ENCODE results near the gene KRT15.
"Not testable (repeated sequence)": the region's sequence is repeated elsewhere in the genome, so short reads cannot be mapped to it uniquely, and the experiment has no call there.

The KRT15 gene

DNA sequence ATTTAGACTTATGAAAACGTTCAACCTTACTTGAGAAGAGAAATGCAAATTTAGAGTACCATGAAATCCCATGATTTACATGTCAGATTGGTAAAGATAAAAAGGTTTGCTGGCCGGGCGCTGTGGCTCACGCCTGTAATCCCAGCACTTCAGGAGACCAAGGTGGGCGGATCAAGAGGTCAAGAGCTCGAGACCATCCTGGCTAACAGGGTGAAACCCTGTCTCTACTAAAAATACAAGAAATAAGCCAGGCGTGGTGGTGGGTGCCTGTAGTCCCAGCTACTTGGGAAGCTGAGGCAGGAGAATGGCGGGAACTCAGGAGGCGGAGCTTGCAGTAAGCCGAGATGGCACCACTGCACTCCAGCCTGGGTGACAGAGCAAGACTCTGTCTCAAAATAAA is 24.1 kb upstream of the KRT15 start:
- not testable (repeated sequence) for DNase-seq (ENCODE audit: low read depth)

DNA sequence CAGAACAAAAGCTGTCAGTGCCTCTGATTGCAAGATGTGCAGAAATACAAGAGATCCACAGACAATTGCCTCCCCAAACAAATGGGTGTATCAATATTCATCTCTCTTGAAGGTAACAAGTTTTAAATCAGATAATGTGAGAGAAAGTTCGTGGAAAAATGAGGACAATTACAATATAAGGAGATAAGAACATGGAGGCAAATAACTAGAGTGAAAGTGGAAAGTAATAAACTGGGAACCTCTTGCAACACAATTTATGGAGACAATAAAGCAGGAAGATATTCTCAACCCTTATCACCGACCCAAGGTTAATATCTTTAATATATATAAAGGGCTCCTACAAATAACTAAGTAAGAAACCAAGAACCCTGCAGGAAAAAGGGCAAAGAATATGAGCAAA is 23.7 kb upstream of the KRT15 start:
- DNase-seq (ENCODE audit: low read depth) = no peak

DNA sequence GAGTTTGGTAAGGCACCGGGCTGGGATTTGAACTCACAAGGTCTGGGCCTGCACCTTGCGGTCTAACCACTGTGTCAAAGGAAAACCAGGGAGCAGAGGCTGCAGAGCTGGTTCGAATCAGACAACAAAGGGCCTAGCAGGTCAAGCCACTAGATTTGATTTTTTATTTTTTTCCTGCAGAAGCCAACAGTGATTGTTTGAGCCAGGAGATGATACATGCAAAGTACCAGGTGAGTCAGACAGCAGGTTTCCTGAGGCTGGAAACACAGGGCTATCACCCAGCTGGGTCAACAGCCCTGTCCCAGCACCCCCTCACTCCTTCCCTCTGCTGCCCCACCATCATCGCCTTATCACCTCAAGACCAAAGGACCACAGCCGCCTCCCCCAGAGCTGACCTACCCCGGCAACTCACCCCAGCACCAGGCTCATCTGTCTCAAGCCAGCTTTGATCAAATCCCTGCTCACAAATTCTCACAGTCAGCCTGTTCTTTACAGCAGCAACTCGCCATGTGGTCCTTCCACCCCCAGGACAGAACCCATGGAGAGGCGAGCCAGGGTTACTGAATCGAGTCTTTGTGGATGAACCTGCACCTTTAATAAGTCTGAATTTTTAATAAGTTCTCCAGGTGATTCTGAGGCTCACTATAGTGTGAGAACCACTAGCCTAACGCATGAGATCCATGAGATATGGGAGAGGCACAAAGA is 22.4 kb upstream of the KRT15 start:
- no peak for DNase-seq (ENCODE audit: low read depth)

DNA sequence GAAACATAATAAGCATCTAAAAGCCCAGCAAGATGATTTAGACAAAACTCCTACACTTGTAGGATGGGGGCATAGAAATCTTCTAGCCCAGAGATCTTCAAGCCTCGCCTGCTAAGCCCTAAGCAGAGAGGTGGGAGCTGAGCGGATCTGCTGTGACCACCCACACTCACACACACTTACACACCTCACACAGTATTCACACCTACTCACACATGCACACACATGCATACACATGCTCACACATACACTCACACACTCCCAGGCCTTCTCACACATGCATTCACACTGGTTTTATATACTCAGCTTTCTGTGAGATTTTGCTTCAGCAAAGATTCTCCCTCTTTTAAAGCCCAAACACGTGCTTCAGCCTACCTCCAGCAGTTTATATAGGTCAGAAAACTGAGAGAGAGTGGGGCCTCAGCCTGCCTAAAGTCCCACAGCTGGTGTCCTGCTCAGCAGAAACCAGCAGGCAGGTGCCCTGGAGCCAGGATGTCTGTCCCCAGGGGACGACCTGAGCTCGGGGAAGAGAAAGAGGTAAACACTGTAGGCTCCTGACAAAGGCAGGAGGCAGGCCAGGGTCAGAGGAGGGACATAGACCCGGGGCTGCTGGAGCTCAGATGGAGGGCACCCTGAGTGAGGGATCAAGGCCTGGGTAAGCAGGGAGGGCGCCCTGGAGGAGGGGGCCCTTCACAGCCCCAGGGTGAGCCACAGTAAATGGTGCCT is 21.4 kb upstream of the KRT15 start:
- no peak for DNase-seq (ENCODE audit: low read depth)

DNA sequence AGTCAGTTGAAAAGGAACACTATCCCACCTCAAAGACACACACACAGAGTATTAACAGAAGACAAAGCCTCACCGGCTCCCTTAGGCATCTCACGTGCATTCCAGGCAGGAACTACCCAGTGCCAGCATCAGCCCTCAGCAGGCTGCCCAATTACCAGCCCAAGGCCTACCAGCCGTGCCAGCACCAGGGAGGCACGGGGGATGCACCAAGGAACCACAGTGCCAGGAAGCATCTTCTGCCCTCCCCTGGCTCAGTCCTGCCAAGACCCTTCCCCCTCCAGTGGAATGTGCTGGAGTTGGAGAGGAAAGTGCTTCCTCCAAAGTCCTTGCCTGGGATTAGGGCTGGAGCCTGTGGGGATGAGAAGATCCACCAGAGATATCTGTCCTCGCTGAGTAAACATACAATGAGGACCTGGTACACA is 20.4 kb upstream of the KRT15 start:
- no peak for DNase-seq (ENCODE audit: low read depth)

DNA sequence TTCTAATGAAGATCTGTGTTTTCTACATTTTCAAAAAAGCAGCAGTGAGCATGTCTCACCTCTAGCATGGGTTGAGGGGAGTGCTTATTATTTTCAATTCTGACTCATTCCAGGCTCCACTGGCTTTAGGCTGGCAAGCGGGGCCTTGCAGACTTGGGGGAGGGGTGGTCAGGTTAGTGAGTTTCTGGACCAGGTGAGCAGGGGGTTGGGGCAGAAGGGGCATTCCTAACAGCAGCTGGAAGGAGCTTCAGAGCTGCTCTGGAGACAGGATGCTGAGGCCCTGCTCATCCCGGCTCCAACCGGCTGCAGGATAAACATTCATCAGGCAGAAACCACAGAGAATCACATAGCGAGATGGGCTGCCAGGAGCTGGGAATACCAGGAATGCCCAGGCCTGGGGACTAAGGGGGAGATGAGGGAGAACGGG is 19.9 kb upstream of the KRT15 start:
- no peak for DNase-seq (ENCODE audit: low read depth)

DNA sequence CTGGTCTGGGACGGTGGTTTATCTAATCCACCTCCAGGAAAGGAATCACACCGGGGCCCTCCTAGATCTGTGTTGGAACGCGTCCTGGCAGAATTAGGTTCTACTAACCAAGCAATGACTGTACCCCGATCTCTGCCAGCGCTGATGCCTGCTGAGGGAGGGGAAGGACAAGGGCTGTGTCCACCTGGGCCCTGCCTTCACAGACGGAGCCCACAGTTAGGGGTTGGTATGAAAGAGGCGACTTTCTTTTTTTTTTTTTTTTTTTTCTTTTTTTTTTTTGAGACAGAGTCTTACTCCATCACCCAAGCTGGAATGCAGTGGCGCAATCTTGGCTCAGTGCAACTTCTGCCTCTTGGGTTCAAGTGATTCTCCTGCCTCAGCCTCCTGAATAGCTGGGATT is 19.3 kb upstream of the KRT15 start:
- no peak for DNase-seq (ENCODE audit: low read depth)

DNA sequence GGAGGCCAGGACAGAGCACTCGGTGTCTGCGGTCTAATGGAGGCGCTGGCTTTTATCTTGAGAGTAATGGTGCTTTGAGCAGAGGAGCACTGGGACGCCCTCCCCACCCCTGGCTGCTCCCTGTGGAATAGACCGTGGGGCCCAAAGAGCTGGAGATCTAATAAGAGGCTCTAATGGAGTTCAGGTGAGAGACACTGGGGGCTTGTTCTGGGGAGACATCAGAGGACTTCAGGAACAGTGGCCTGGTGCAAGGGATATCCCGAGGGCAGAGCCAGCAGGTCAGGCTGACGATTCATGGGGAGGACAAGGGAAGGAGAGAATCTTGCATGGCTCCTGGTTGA is 18.9 kb upstream of the KRT15 start:
- DNase-seq (ENCODE audit: low read depth) = no peak

DNA sequence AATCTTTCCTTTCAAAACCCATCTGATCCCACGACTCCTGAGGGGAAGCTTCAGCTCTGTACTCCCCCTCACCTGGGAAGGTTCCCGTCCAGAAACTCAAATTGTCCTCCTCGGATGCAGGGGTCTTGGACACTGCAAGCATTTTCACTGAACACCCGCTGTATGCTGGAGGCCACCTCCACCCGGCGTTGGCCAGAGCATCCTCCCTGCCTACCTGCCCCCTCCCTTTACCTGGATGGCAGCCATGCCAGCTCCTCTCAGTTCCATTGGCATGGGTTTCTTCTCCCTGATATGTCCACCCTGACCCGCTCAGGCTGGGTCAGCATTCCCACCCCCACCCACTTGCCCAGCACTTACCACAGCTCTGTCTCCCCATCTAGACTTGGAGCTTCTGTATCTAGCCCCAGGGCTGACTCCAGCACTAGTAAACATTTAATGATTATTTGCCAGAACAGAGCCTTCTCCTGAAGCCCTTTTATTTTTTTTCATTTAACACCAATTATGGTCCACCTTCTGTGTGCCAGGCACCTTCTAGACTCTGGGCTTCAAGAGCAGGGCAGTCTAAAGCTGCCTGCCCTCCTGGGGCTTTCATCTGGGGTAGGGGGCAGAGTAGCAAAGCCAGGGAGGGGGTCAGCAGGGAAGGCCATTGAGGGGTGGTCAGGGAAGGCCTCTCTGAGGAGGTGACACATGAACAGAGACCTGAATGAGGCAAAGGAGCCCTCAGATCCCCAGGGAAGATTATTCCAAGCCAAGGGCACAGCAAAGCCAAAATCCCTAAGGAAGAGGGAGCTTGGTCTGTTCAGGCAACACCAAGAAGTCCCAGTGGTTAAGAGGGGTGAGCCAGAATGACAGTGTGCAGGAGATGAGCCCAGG is 18.3 kb upstream of the KRT15 start:
- DNase-seq (ENCODE audit: low read depth) = no peak

DNA sequence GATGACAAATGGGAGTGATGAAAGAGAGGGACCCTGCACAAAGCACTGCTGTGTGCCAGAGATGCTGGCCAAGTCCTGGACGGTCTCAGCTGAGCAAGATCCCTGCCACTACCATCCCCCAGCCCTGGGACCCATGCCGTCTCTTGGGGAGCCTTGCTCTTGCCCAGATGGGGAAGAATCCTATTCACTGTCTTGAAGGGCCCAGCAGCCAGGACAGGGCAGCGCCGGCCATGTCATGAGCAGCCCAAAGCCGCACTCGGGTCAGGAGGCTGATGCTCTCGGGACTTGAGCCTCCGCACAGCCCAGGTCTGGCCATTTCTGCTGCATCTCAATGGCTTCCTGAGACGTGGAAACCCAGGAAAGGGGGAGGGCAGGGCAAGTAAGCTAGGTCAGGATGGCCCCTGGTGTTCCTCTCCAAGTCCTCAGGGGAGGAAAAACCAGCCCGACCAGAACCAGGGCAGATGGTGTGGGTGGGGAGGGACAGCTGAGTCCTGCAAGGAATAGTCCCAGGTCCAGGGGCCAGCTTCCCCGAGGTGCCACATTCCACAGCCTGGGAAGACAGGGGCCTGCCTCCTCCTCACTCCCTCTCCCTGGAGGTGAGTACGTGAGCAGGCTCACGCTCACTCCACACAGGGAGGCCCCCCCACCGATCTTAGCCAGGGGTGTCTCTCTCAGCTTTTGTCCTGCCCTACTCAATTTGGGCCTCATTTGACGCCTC is 17.2 kb upstream of the KRT15 start:
- DNase-seq (ENCODE audit: low read depth) = no peak

DNA sequence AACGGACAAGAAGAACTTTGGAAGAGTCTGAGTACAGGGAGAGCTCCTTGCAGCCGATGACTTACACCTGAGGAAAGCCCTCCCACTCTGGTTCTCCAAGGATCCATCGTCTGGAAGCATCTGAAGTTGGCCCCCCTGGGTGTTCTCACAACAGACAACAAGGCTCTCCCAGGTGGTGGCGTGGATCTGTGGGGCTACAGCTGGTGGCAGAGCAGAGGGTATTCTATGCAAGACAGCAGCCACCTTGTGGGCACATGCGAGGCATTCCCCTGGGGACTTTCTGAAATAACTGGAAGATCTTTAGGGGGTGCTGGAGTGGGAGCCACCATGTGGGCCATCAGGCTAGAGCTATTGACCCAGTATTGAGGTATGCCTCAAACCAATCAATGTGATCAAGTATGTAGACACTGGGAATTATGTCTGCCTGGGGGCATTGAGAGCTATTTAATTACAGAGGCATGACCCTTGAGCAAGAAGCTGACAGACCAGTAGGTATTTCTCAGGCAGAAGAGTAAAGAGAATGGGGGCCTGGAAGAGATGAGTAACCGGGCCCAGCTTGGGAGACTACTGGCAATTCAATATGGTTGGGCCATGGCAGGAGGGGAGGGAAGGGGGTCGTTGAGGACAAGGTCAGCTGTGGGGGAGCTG is 16.3 kb upstream of the KRT15 start:
- DNase-seq (ENCODE audit: low read depth) = no peak

DNA sequence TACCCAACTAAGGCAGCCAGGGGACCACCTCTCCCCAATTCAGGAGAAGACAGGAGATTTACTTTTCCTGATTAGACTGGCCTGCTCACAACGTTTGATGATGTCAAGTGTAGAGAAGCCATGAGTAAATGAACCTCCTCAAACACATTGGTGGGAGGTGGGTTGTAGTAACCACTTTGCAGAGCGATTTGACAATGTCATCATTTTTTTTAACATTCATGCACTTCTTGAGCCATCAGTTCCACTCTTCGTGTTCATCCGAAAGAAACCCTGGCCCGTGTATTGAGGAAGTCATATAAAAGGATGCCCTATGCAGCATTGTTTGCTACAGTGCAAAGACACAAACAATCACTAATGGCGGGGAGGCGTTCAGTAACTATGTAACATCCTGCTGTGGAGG is 14.9 kb upstream of the KRT15 start:
- DNase-seq (ENCODE audit: low read depth) = no peak

DNA sequence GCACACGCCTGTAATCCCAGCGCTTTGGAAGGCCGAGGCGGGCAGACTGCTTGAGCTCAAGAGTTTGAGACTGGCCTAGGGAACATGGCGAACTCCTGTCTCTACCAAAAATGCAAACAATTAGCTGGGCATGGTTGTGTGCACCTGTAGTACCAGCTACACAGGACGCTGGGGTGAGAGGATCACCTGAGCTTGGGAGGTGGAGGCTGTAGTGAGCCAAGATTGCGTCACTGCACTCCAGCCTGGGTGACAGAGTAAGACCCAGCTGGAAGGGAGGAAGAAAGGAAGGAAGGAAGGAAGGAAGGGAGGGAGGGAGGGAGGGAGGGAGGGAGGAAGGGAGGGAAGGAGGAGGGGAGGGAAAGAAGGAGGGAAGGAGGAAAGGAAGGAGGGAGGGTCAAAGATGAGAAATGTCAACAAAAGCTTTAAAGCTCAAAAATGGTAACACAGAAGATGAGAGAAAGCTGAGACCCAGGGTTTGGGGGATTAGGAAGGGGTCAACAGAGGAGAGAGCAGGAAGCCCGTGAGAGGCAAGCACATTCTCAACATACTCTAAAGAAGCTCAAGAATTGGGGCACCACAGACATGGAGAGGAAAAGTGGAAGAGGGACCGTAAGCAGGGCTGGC is 14.4 kb upstream of the KRT15 start:
- no peak for DNase-seq (ENCODE audit: low read depth)

DNA sequence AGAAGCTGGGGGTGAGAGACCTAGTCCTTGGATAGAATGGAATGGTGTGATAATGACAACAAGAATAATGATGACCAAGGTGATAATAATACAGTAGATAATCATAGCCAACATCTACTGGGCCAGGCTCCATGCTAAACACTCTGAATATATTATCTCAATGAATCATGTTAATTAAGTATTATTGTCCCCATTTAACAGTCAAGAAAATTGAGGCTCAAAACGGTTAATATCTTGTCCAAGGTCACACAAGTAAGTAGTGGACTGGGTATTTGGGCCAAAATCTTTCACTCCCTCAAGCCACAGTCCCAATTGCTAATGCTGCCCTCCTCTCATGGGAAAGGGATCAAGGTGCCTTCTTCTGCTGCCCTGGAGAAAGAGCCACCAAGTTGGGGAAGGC is 13.3 kb upstream of the KRT15 start:
- DNase-seq (ENCODE audit: low read depth) = no peak

DNA sequence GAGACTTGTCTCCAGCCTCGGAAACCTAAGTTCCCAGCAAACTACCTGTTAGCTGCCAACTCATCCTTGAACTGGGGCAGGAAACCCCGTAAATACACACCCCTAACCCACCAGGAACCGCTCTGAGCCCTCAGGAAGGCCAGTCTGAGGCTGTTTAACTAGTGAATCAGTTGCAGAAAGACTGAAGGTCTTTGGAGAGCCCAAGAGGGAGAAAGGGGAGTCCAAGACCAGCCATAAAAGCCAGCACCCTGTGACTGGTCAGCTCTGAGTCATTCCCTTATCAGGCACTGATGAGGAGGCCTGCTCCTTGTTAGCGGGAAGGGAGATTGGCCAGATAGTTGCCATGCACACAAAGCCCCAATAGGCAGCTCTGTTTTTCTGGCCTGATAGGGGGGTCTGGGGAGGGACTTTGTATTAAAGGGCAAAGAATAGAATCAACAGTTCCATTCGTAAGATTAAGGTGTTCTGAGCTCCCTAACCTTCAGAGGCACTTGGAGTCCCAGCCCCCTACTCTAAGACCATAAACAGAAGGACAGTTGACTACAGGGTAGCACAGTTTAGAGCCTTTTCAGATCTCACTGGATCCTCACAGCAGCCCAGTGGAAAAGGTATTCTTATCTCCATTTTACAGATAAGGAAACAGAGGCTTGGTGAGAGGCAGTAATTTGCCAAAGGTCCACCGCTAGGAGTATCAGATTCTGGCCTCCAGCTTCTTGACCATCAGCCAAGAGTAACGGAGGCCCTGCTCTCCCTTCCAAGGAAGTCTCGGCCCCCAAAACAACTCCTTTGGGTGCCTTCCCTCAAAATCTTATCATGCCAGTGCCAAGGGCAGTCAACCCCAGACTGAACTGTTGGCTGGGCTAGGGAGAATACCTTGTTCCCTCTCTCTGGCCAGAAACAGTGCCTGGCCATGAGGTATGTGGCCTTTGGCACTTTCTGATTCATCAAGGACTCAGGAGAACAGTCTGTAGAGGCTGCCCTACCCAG is 11.7 kb upstream of the KRT15 start:
- DNase-seq (ENCODE audit: low read depth) = peak; percentile 7

DNA sequence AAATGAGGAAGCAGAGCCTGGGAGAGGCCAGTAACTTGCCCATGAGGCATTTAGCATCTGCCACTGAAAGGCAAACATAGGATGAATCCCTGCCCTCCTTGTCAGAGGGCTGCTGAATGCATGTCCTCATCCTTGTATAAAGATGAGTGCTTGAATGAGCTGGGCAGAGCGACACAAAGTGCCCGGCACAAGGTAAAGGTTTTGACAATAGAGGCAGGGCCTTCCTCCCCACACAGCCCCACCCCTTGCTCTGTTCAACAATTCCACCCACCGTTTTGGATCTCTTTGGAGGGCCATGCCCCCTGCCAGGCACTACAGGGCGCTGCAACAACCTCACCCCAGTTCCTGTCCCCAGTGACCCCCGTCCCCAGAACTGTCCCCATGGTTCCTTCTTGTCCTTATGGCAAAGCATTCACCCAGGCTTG is 10.8 kb upstream of the KRT15 start:
- DNase-seq (ENCODE audit: low read depth) = no peak

DNA sequence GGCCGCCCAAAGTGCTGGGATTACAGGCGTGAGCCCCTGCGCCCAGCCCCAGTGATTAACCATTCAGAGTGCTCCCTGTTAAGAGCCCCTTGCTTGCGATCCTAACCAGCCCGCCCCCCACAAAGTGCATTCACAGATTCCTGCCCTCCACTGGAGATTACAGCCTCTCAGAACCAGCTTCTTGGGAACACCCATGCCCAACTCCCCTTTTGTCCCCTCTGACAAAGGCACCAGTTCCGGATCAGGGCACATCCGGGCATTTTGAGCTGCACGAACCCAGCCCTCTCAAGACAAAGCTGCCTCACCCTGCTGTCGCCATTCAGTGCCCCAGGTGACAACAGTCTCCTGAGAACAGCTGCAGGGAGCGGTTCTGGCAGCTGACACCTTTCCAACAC is 10.3 kb upstream of the KRT15 start:
- DNase-seq (ENCODE audit: low read depth) = no peak

DNA sequence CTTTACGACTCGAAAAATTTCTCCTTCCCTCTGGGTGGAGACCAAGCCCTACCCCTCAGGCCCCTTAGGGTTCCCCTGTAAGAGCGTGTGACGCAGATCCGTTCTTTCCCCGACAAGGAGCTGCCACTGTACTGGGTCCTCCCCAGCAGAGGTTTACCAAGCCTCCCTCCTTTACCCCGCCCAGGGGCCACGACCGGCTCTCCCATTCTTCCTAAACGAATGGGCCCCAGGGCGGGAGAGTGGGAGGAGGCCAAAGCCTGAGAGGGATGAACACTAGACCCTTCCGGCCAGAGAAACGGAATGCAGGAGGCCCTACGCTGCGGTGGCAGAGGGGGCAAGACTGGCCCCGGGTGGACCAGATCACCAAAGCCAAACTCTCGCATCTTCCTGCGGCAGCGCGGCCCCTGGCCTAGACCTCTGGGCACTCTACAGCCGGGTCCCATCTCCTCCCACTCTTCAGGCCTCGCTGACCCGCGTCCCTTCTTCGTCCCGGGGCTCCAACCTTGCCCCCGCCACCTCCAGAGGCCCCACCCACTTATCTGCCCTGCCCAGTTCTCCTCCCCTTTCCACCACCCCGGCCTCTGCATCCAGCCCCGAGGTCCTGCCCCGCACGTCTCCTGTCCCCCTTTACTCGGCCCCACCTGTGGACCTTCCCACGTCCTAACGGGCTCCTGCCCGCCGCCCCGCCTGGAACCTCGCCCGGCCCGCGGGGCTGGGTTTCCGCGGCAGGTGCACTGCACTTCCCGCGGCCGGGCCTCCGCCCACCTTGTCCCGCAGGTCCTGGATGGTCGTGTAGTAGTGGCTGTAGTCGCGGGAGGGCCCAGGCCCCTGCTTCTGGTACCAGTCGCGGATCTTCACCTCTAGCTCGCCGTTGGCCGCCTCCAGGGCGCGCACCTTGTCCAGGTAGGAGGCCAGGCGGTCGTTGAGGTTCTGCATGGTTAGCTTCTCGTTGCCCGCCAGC is 8.7 kb upstream of the KRT15 start:
- DNase-seq (ENCODE audit: low read depth) = no peak

DNA sequence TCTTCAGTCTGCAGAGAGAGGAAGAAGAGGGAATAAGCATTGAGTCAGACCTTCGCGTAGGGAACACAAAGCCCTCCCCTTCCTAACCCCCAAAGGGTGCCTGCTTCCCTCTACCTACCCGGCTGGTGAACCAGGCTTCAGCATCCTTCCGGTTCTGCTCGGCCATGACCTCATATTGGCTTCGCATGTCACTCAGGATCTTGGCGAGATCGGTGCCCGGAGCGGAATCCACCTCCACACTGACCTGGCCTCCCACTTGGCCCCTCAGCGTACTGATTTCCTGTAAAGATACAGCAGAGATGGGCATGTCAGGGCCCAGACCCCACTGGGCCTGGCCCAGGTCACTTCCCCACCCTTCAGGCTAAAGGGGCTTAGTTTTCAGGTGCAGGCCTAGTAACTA is 5.6 kb upstream of the KRT15 start:
- no peak for DNase-seq (ENCODE audit: low read depth)
